ENCODE data around the gene OVAAL.
"Not testable (repeated sequence)": the region's sequence is repeated elsewhere in the genome, so short reads cannot be mapped to it uniquely, and the experiment has no call there.

Gene OVAAL

GRCh38 chr1:180542113-180542837, 16.5 kb upstream of the OVAAL start:
- DNase-seq: no peak

- no peak for DNase-seq
Measured at GRCh38 chr1:180542838-180543145, 16.0 kb upstream of the OVAAL start.

- no peak for DNase-seq
Measured at GRCh38 chr1:180544050-180544449, 14.7 kb upstream of the OVAAL start.

- no peak for DNase-seq
Measured at GRCh38 chr1:180545991-180546390, 12.8 kb upstream of the OVAAL start.

GRCh38 chr1:180548686-180549317, 10.0 kb upstream of the OVAAL start:
- no peak for DNase-seq

- DNase-seq: not testable (repeated sequence)
Measured at GRCh38 chr1:180549770-180550169, 9.0 kb upstream of the OVAAL start.

- DNase-seq: no peak
Measured at GRCh38 chr1:180550241-180550640, 8.5 kb upstream of the OVAAL start.

- no peak for DNase-seq
Measured at GRCh38 chr1:180551997-180552396, 6.8 kb upstream of the OVAAL start.

- DNase-seq: not testable (repeated sequence)
Measured at GRCh38 chr1:180553046-180553445, 5.7 kb upstream of the OVAAL start.

- DNase-seq: no peak
Measured at GRCh38 chr1:180555411-180555810, 3.4 kb upstream of the OVAAL start.

- no peak for DNase-seq
Measured at GRCh38 chr1:180560200-180560867, 1.6 kb downstream of the OVAAL start.

GRCh38 chr1:180560868-180561600, 2.3 kb downstream of the OVAAL start:
- no peak for DNase-seq

GRCh38 chr1:180562640-180563025, 3.9 kb downstream of the OVAAL start:
- no peak for DNase-seq

- DNase-seq: no peak
Measured at GRCh38 chr1:180563026-180563827, 4.5 kb downstream of the OVAAL start.

GRCh38 chr1:180565121-180565871, 6.5 kb downstream of the OVAAL start:
- DNase-seq: no peak

GRCh38 chr1:180566026-180566425, 7.3 kb downstream of the OVAAL start:
- no peak for DNase-seq

GRCh38 chr1:180566495-180566894, 7.7 kb downstream of the OVAAL start:
- no peak for DNase-seq

GRCh38 chr1:180567654-180568053, 8.9 kb downstream of the OVAAL start:
- DNase-seq: no peak

GRCh38 chr1:180568184-180568583, 9.4 kb downstream of the OVAAL start:
- no peak for DNase-seq

GRCh38 chr1:180571060-180571831, 12.5 kb downstream of the OVAAL start:
- peak in 1 of 2 donors; percentile 34 for DNase-seq

Measured in inflammatory macrophage treated with lipopolysaccharide for 1 hour (primary cell).